Glomerular visceral epithelial cell (primary cell): ENCODE results near the gene AGAP3.

Experiments
- DNase-seq: peaks from one replicate; pipeline ENCODE4 v3.0.0-alpha.2; 2016; ENCODE audit errors: extremely low spot score

The AGAP3 gene

GRCh38 chr7:151074817-151075661 lies 11.2 kb upstream of the AGAP3 start:
- DNase-seq, result no peak

- DNase-seq, result no peak
Measured at GRCh38 chr7:151075662-151075971, 10.7 kb upstream of the AGAP3 start.

DNA sequence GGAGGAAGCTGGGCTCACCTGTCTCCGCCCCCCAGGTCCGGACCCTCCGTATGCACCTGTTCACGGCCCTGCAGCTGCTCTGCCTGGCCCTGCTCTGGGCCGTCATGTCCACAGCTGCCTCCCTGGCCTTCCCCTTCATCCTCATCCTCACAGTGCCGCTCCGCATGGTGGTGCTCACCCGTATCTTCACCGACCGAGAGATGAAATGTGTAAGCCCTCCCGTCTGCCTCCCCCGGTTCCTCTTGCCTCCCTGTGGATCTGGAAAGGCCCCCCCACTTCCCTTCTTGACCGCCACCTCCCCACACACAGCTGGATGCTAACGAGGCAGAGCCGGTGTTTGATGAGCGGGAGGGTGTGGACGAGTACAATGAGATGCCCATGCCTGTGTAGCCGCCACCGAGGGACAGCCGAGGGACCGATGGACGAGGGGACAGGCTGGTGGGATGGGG lies 10.3 kb upstream of the AGAP3 start:
- DNase-seq, result no peak

DNA sequence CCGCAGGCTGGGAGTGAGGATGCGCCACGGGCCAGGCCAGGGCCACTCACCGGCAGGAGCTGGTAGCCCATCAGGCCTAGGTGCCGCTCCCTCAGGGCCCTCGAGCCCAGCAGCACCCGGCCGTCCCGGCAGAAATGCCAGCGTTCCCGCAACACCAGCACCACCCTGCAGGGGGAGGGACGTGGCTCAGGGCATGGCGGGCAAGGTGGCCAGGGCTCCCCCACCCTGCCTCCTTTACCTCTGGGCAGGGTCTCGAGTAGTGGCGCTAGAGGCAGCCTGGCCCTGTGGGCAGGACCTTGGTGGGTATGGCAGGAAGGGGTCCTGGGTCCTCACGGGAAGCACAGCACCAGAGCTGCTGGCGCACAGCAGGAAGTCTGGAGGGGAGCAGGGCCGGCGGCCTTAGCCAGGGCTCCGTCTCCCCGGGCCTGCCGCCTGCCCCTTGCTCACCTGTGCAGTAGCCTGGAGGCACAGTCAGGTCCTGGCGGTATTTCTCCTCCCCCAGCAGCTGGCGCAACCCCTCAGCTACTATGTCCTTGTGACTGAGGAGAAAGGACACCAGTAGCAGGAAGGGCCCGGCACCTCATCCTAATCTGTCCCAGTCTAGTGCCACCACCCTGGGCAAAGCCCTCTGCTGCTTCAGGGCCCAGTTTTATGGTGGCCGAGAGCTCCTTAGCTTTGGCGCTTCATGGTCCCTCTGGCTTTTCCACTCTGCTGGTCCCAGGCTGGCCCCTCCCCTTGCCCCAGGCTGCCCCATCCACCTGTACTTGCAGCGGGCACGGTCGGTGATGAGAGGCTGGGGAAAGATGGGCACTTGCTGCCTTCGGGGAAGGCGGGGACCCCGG lies 9.2 kb upstream of the AGAP3 start:
- peak; percentile 34 for DNase-seq

- DNase-seq, result no peak
Measured at GRCh38 chr7:151077705-151078232, 8.5 kb upstream of the AGAP3 start.

DNA sequence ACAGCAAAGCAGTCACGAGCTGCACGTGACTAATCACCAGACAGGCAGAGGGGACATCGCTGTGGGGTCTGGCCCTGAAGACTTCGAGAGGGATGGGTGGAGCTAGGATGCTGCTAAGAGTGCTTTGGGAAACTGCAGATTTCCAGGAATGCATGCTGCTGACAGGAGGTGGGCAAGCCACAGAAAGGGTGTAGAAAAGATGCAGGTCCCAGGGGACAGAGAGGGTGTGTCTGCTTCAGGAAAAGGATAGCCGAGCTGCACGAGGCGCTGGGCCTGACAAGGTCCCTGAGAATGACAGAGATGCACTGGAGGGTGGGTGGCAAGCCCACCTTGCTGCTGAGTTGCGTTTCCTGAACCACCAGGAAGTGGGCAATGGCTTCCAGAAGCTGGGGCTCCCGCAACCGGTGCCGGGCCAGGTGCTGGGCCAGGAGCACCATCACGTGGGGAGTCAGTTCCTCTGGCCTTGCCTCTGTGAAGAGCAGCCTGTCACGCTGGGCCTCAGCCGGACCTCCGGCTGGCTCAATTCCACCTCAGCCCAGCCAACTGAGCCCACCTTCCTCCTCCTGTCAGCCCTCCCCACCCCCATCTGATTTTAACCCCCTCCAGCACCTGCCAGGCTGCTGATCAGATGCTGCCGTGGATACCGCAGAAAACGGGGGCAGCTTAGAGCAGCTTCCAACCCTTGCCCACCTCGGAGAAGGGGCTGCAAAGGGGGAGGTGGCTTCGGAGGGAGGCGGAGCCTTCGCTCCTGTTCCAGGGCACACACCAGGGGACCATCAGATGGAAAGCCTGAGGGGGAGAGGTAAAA lies 7.8 kb upstream of the AGAP3 start:
- no peak for DNase-seq

- no peak for DNase-seq
Measured at GRCh38 chr7:151079199-151079910, 6.9 kb upstream of the AGAP3 start.

- DNase-seq, result peak; percentile 34
Measured at GRCh38 chr7:151080067-151080521, 6.2 kb upstream of the AGAP3 start.

DNA sequence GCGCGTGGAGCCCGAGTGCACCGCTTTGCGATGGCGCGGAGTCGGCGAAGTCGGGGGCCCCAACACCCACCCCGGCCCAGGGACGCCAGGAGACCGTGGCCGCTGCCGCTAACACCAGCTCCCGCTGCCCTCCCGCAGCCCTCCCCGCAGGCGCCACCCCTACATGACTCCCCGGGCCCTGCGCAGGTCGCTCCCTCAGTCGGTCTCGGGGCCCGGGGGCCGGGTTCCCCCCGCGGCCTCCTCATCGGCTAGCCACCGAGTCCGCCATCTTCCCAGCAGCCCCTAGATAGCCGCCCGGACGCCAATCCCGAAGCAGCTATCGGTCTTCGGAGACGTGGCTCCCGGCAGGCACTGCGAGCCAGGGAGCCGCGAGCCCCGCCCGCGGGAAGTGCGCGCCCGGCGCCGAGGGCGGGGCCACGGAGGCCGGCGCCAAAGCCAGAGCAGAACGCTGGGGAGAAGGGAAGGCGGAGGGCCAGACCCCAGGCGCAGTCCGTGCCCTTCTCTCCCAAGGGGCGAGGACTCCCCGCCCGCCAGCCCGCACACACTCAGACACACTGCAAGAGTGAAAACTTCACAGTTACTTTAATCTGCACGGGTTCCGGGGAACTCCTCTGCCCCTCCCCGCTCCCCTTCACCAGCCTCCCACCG lies 5.6 kb upstream of the AGAP3 start, which contains the start of gene FASTK:
Gene FASTK, minus strand, starts transcription at position 288 of the 648 bp plus-strand sequence. Its CDS starts 43 bp downstream, at position 245.
- DNase-seq, result peak; percentile 91

DNA sequence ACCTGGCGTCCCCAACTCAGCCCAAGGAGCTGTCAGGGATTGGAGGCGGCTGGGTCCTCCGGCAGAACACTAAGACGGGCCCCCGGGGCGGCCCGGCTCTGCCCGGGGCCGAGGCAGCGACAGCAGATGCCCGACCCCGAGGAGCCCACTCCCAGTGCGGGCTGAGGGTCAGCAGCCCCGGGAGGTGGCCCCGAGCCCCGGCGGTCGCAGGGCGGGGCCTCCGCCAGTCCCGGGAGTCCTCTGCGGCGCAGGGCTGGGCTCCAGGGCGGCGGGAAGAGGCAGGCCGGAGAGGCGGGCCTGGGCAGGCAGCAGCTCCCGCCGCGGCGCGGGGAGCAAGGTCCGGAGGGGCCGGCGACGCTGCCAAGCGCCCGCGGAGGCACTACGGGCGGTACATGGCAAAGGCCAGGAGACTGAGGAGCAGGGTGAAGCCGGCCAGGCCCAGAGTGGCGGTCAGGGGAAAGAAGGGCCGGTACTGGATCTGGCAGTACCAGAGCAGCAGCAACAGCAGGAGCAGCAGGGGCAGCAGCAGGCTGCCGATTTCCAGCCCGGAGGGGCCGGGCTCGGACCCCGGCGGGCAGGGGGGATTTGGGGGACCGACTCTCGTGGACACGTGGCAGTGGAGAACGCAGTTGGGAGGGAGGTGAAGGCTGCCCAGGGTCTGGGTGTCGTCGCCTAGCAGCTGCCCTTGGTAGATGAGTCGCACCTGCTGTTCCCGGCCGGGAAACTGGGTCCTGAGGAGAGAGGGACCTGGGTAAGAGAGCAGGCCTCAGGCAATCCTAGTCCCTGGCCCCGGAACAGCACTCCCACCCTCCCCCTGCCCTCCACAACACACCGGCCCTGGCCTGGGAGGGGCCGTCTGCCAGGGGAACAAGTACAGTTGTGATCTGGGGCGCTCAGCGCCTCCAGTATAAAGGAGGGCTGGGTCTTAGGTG lies 4.8 kb upstream of the AGAP3 start:
- peak; percentile 34 for DNase-seq

GRCh38 chr7:151082141-151083070 lies 3.9 kb upstream of the AGAP3 start:
- DNase-seq, result no peak

DNA sequence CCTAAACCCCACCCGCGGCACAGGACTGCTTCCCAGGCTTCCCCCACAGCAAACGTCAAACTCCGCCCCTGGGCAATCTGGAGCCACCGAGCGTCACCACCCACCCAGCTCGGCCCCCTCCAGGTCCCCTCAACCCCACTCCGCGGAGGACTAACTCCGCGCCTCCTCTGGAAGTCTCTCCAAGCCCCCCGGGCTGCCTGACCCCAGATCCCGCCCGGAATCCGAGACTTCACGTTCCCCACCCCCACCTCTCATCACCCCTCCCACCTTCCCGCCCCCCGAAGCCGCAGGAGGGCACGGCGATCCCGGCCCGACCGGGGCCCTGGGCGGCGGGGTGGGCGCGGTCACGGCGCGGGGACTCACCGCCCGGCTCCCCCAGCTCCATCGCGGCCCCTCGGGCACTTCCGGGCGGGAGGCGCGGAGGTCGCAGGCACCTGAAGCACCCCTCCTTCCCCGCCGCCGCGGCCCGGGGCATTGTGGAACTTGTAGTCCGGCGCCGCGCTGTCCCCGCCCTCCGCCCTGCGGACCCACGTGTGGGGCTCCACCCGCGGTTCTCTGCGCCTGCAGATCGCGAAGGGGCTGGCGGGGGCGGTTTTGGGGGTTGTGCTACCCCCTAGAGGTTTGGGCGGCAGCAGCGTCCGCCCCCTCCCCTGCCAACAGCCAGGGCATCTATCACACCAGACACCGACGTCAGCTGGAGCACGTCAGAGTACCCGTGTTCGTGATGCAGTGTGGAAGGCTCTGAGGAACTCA lies 3.0 kb upstream of the AGAP3 start, which contains the start of gene TMUB1:
Gene TMUB1, minus strand, starts transcription at position 423 of the 753 bp plus-strand sequence. CDS start 930 bp downstream, outside the sequence.
- DNase-seq, result peak; percentile 62

GRCh38 chr7:151083824-151084160 lies 2.5 kb upstream of the AGAP3 start:
- no peak for DNase-seq

- DNase-seq, result no peak
Measured at GRCh38 chr7:151085329-151085690, 965 bp upstream of the AGAP3 start.

- peak; percentile 31 for DNase-seq
Measured at GRCh38 chr7:151086802-151087244, 548 bp downstream of the AGAP3 start.

GRCh38 chr7:151087245-151088018 lies 1.2 kb downstream of the AGAP3 start:
- peak; percentile 52 for DNase-seq
